Memory B cell (primary cell): ENCODE results near the gene XIRP2.

Experiments
- ATAC-seq: fragments of 150-1000 bp; cut with Tn5 transposase; 2 replicates; pipeline ENCODE4 v1.10.0; 2021; ENCODE audit warnings: low read depth, mild to moderate bottlenecking, moderate library complexity
- DNase-seq, 2 donors: peaks; one replicate each; pipeline ENCODE4 v3.0.0; 2022; ENCODE audit warnings: low spot score in 2 of 2
- H3K27ac Mint-ChIP-seq: one replicate; pipeline ENCODE4 v1.8.0; 2022; ENCODE audit warnings: mild to moderate bottlenecking, moderate library complexity, mixed read lengths
- H3K27me3 Mint-ChIP-seq: one replicate; pipeline ENCODE4 v1.8.0; 2022; ENCODE audit warnings: mixed read lengths
- H3K36me3 Mint-ChIP-seq: one replicate; pipeline ENCODE4 v1.8.0; 2022; ENCODE audit warnings: mild to moderate bottlenecking, mixed read lengths
- H3K4me1 Mint-ChIP-seq: one replicate; pipeline ENCODE4 v1.8.0; 2022; ENCODE audit warnings: mixed read lengths
- H3K4me3 Mint-ChIP-seq: one replicate; pipeline ENCODE4 v1.8.0; 2022; ENCODE audit warnings: mild to moderate bottlenecking, moderate library complexity, mixed read lengths
- H3K9me3 Mint-ChIP-seq: one replicate; pipeline ENCODE4 v1.8.0; 2022; ENCODE audit warnings: mixed read lengths

XIRP2 gene

DNA sequence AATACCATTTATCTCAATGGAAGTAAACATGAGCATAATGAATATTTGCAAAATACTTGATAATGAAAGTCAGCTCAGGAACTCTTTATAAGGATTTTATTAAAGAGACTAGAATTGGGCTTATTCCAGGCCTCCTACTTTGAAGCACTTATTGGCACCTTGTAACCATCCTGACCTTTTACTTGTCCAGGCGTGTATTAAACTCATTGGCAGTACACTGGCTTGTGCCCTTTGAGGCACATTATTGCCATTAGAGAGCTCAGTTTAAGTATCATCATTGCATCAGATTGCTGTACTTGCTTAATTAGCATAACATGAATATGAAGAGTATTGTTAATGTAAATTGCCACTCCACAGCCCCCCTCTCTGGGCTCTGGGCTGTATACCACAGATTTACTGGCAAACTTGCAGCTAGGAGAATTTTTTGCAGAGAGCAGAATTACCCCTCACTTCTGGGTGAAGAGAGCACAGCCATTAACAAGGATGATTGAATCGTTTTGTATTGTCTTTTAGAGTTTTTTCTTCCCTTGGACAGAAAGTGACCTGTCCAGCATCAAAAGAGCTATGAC is 72.5 kb downstream of the XIRP2 start:
- no peaks in the 10 kb centered on the region for H3K36me3 Mint-ChIP-seq
- no peak for ATAC-seq

DNA sequence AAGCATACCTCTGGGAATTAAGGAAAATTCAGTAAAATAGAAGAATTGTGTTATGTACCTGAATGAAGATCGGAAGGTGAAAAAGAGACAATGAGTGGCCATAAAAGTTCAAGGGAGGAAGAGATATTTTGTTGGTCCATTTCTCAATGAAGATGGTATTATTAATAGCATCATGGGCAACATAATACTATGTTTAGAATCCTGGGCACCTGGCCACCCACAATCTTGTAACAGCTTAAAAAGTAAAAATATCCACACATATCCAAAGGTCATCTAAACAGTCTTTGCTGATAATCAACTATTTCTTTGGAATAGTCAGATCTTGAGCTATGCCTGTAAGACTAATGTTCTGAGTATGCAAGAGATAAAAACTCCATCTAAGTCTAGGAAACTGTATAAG is 73.7 kb downstream of the XIRP2 start:
- no peak for DNase-seq
- no peaks in the 10 kb centered on the region for H3K9me3 Mint-ChIP-seq

More for the DNA sequence above, 72.5 kb downstream of the XIRP2 start:
- Mint-ChIP-seq H3K9me3 (no peaks in the 10 kb centered on the region), H3K4me1 (no peaks in the 10 kb centered on the region), H3K4me3 (no peak overlapping the region), H3K27me3 (no peaks in the 10 kb centered on the region), H3K27ac (no peak overlapping the region)
- DNase-seq, result no peak

DNA sequence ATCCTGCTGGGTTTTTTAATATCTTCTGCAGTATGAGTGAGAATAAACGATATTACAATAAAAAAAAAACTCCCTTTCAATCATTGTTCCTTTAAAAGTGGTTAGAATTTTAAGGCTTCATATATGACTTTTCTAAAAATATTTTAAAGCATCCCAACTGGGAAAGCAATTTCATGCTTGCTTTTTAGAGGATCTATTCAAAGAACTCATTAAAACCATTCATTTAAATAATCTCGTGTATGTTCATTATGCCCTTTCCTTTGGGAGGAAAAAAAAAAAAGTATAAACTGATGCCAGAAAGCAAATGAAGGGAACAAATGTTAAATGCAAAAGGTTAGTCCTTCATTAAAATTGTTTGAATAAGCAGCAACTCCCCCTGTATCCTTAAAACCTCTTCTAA is 81.2 kb downstream of the XIRP2 start:
- DNase-seq, result no peak
- H3K27ac Mint-ChIP-seq, result no peak overlapping the region

More for the DNA sequence above, 73.7 kb downstream of the XIRP2 start:
- Mint-ChIP-seq H3K27ac (no peak overlapping the region), H3K4me3 (no peak overlapping the region), H3K4me1 (no peaks in the 10 kb centered on the region), H3K36me3 (no peaks in the 10 kb centered on the region), H3K27me3 (no peaks in the 10 kb centered on the region)
- no peak for ATAC-seq

DNA sequence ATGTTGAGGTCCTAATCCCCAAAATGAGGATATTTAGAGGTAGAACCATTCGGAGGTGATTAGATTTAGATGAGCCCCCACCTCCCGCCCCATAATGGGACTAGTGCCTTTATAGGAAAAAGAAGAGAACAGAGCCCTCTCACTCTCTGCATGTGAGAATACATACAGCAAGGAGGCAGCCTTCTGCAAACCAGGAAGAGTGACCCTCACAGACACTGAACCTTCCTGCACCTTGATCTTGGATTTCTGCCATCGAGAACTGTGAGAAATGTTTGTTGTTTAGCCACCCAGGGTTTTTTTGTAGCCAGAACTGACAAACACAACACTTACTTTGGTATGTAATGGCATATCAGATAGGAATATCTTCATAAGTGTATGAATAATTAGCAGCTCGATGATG is 83.7 kb downstream of the XIRP2 start:
- no peak overlapping the region for H3K4me3 Mint-ChIP-seq
- no peak for ATAC-seq

More for the DNA sequence above, 81.2 kb downstream of the XIRP2 start:
- Mint-ChIP-seq H3K9me3 (peaks cover 3% of the 10 kb centered on the region), H3K36me3 (no peaks in the 10 kb centered on the region), H3K27me3 (no peaks in the 10 kb centered on the region), H3K4me1 (no peaks in the 10 kb centered on the region), H3K4me3 (no peak overlapping the region)
- no peak for ATAC-seq

DNA sequence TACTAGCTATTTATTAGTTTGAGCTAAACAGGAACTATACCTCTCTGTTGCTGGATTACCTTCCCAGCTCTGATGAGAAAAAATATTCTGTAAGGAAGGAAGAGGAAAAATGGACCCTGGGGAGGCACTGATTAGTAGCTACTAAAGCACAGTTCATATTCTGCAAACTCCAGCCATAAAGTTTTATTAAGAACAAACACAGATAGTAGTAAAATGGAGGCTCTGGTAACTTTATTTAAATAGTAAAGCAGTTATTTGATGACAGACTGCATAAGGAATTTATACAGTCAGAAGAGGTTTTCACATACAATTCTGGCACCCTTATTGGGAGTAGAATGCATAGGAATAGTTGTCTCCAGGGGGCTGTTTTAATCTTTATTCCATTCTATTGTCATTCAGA is 84.1 kb downstream of the XIRP2 start:
- peaks cover 7% of the 10 kb centered on the region for H3K9me3 Mint-ChIP-seq
- H3K4me3 Mint-ChIP-seq, result no peak overlapping the region
- ATAC-seq (no peak), DNase-seq (no peak)
- H3K27me3 Mint-ChIP-seq, result no peaks in the 10 kb centered on the region
- no peaks in the 10 kb centered on the region for H3K36me3 Mint-ChIP-seq
- no peak overlapping the region for H3K27ac Mint-ChIP-seq
- no peaks in the 10 kb centered on the region for H3K4me1 Mint-ChIP-seq

More for the DNA sequence above, 83.7 kb downstream of the XIRP2 start:
- Mint-ChIP-seq H3K27ac (no peak overlapping the region), H3K27me3 (no peaks in the 10 kb centered on the region), H3K4me1 (no peaks in the 10 kb centered on the region), H3K36me3 (no peaks in the 10 kb centered on the region), H3K9me3 (peaks cover 7% of the 10 kb centered on the region)
- no peak for DNase-seq

DNA sequence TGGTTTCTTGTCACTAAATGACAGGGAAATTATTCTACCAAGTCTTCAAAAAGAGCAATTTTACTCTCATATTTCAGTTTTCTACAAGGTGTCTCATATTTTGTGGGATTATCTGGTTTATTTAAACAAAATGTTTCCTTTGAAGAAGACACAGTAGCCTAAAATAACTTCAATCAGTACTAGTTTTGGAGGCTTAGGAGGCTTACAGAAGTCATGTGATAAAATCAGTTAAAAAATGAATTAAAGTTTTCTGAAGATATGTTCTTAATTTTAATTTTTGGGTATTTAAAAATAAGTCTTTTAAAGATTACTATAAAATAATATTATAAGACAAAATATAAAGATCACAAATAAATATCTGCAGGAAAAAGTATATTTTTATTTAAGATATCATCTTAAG is 95.9 kb downstream of the XIRP2 start:
- ATAC-seq, result no peak

DNA sequence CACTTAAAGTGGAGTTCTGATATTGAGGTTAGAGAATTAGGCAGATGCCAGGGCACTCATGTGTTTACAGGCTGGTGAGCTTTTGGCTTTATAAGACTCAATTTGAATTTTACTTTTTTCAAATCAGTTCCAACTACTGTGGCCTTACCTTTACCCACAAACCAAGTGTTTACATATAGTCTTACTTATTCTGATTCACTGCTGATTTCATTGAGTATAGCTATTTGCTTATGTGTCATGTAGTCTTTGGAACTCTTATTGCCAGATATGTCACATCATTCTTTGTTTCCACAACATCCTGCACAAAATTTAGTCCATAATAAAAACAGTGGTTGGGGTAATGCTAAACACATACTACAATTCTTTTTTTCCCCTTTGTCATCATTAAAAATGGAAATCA is 96.5 kb downstream of the XIRP2 start:
- DNase-seq, result no peak
- Mint-ChIP-seq H3K9me3 (peaks cover 3% of the 10 kb centered on the region), H3K27me3 (no peaks in the 10 kb centered on the region), H3K27ac (no peak overlapping the region), H3K4me1 (no peaks in the 10 kb centered on the region), H3K4me3 (no peak overlapping the region), H3K36me3 (no peaks in the 10 kb centered on the region)
- ATAC-seq, result no peak

More for the DNA sequence above, 95.9 kb downstream of the XIRP2 start:
- Mint-ChIP-seq H3K4me3 (no peak overlapping the region), H3K9me3 (peaks cover 3% of the 10 kb centered on the region), H3K4me1 (no peaks in the 10 kb centered on the region), H3K27ac (no peak overlapping the region), H3K27me3 (no peaks in the 10 kb centered on the region), H3K36me3 (no peaks in the 10 kb centered on the region)
- no peak for DNase-seq

DNA sequence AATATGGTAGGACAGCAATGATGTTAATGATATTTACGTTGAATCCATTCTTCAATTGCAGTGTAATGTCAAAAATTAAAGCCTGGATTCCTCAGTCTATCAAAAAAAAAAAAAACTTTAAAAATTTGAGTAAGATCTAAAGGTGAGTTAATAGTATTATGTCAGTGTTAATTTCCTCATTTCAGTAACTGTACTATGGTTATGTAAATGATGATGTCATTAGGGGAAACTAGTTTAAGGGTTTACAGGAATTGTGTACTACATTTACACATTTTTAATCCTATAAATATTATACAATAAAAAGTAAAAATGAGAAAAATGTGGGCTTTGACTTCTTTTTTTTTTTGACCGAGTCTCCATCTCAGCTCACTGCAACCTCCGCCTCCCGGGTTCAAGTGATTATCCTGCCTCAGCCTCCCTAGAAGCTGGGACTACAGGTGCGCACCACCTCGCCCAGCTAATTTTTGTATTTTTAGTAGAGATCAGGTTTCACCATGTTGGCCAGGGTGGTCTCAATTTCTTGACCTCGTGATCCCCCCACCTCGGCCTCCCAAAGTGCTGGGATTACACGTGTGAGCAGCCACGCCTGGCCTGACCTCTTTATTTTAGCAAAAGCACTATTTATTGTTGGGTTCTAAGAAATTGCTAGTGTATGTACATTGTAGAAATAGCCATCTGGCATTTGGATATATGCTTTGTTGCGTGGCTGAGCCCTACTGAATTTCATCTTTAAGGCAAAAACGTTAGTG is 106.5 kb downstream of the XIRP2 start:
- Mint-ChIP-seq H3K27me3 (no peaks in the 10 kb centered on the region), H3K4me3 (no peak overlapping the region), H3K9me3 (no peaks in the 10 kb centered on the region), H3K36me3 (no peaks in the 10 kb centered on the region), H3K4me1 (no peaks in the 10 kb centered on the region), H3K27ac (no peak overlapping the region)
- ATAC-seq (no peak), DNase-seq (no peak)

DNA sequence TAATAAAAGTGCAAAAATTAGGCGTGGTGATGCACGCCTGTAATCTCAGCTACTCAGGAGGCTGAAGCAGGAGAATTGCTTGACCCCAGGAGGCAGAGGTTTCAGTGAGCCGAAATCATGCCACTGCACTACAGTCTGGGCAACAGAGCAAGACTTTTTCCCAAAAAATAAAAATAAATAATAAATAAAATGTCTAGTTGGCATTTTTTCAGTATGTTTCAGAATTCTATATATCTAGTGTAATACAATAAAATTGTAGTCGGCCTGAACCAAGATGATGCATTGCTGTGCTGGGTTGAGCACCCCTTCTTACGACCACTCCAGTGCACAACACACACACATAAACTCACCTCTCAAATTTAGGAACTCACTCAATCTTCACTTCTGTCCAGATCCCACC is 108.2 kb downstream of the XIRP2 start:
- Mint-ChIP-seq H3K4me1 (no peaks in the 10 kb centered on the region), H3K9me3 (no peaks in the 10 kb centered on the region), H3K27me3 (no peaks in the 10 kb centered on the region), H3K36me3 (no peaks in the 10 kb centered on the region), H3K4me3 (no peak overlapping the region), H3K27ac (no peak overlapping the region)
- no peak for DNase-seq
- no peak for ATAC-seq

DNA sequence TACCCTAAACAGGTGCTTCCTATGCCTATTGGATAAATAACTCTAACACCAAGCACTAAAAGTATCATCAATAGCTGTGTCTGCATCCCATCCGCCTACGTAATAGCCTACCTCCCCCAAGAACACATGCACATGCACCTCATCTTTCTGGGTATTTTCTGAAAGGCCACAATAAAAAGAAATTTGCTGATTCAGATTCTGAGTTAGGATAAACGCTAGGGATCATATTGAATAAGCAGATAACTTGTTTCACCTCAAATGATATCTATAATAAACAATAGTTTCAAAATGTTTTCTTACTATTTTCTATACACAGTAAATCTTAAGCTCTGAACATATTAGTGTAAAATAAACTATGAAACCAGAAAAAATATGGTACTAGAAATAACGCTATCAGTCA is 112.9 kb downstream of the XIRP2 start:
- Mint-ChIP-seq H3K36me3 (no peaks in the 10 kb centered on the region), H3K4me1 (no peaks in the 10 kb centered on the region), H3K27me3 (no peaks in the 10 kb centered on the region), H3K4me3 (no peak overlapping the region), H3K9me3 (peaks cover 4% of the 10 kb centered on the region), H3K27ac (no peak overlapping the region)
- ATAC-seq (no peak), DNase-seq (no peak)

DNA sequence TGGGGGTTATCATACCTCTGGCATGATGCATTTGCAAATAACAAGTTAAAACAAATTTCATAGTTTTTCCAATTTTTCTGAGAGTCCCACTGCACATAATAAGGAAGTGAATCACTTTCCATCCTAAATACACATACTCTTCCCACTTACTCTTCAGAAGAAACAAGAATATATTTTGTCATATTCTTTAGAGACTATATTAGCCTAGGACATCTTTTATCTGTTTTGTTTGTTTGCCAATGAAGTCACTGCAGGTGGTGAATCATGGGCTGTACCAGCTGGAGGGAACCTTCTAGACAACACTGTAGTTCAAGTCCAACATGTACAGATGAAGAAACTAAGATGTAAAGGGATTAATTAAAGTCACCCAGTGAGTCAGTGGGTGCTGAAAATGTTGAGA is 116.8 kb downstream of the XIRP2 start:
- ATAC-seq (no peak), DNase-seq (no peak)
- Mint-ChIP-seq H3K27ac (no peak overlapping the region), H3K4me1 (no peaks in the 10 kb centered on the region), H3K4me3 (no peak overlapping the region), H3K9me3 (peaks cover 4% of the 10 kb centered on the region), H3K27me3 (no peaks in the 10 kb centered on the region), H3K36me3 (no peaks in the 10 kb centered on the region)

DNA sequence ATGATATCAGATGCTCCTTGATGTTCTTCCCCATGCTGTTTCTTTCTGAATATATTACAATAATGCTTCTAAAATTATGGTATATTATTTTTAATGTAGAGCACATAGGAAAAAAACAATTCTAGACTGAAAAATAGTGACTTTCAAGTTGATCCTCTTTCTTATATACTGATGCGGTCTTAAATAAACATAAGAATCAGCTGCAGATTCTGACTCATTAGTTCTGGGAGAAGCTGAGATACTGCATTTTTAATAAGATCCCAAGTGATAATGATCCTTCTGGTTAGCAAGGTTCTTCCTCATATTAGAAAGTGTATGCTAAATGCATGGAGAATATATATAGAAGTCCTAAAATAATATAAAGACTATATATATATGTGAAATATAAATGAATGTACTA is 124.9 kb downstream of the XIRP2 start:
- H3K4me1 Mint-ChIP-seq, result no peaks in the 10 kb centered on the region
- no peak for DNase-seq
- ATAC-seq, result no peak
- no peaks in the 10 kb centered on the region for H3K36me3 Mint-ChIP-seq
- H3K27ac Mint-ChIP-seq, result no peak overlapping the region
- no peaks in the 10 kb centered on the region for H3K27me3 Mint-ChIP-seq
- peaks cover 2% of the 10 kb centered on the region for H3K9me3 Mint-ChIP-seq
- H3K4me3 Mint-ChIP-seq, result no peak overlapping the region

DNA sequence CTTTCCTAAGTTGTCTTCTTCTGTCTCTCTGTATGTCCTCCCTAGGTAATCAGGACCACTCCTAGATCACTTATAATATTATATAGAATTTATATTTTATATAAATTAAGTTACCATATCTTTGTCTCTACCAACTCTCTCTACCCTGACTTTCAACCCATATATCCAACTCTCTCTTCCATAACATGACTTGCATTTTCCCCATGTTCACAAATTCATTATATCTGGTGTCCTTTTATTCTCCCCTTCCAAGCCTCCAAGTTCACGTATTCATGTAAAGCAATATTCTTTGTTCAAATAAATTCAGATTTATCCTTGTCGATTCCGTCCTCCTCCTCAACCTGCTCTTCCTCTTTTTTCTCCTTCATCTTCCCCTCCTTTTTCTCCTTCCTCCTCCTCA is 127.5 kb downstream of the XIRP2 start:
- H3K36me3 Mint-ChIP-seq, result no peaks in the 10 kb centered on the region
- H3K4me1 Mint-ChIP-seq, result no peaks in the 10 kb centered on the region
- no peak for DNase-seq
- no peaks in the 10 kb centered on the region for H3K27me3 Mint-ChIP-seq
- H3K9me3 Mint-ChIP-seq, result peaks cover 2% of the 10 kb centered on the region
- no peak overlapping the region for H3K27ac Mint-ChIP-seq
- H3K4me3 Mint-ChIP-seq, result no peak overlapping the region
- no peak for ATAC-seq

DNA sequence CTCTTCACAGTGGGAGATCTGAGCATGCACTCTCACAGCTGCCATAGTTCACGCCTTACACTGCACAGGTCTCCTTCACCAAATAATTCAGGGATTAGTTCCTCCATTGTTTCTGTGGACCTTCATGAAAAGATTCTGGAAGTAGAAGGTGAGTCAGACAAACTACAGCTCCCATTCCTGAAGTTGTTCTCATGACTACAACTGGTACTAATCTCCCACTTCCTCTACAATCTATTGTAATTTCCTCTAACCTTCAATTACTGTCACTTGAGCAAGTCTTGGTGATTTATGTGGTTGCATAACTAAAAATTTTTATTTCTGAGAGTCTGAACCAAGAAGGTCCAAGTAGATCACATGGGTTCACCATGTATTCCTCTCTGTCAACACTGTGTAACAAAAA is 128.7 kb downstream of the XIRP2 start:
- Mint-ChIP-seq H3K36me3 (no peaks in the 10 kb centered on the region), H3K27ac (no peak overlapping the region), H3K9me3 (peaks cover 2% of the 10 kb centered on the region), H3K27me3 (no peaks in the 10 kb centered on the region), H3K4me1 (no peaks in the 10 kb centered on the region), H3K4me3 (no peak overlapping the region)
- ATAC-seq, result no peak
- no peak for DNase-seq

DNA sequence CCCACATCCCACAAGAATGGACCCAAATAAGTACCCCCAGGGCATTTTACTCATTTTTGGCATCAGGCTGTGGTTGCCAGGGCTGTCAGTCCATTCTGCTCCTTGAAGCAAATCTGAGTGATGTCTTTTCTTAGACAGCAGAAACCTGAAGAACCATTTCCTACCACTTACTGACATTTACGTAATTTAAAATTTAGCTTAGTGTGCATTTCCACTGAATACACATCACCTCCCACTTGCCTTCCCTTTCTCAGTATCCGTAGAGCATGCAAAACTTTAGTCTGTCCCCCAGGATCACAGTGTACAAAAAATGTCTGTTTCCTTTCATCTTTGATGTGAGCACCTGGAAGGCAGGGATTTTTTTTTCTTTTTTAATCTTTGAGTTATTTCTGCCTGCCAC is 130.3 kb downstream of the XIRP2 start:
- ATAC-seq, result no peak
- Mint-ChIP-seq H3K27me3 (no peaks in the 10 kb centered on the region), H3K9me3 (peaks cover 2% of the 10 kb centered on the region), H3K4me1 (no peaks in the 10 kb centered on the region), H3K36me3 (no peaks in the 10 kb centered on the region), H3K27ac (no peak overlapping the region), H3K4me3 (no peak overlapping the region)
- no peak for DNase-seq
